ENCODE results near the gene PTTG2. TPM values are rescaled to one million over a fixed set of nuclear protein-coding genes. Genes with fewer than 3 reads are reported as not detected.

PTTG2 gene
- polyA plus RNA-seq, 1 donor (not counting 4 experiments of a cell fraction or from before 2014, with no cell fraction given), result not detected

GRCh38 chr4:37981425-37981824 lies 21.2 kb downstream of the PTTG2 start:
- Histone ChIP-seq H3K9ac (ENCODE audit: control insufficient read depth, extremely low read depth, insufficient read depth, low read length) (no peak overlapping the region), H3K4me3 (ENCODE audit: control insufficient read depth in 2 of 3, extremely low read depth in 1 of 3, insufficient read depth in 2 of 3, low read depth in 1 of 3, low read length in 3 of 3) (no peak overlapping the region), H3K79me2 (ENCODE audit: control insufficient read depth, insufficient read depth, low read length) (peaks cover 31% of the 10 kb centered on the region), H3K27me3 (ENCODE audit: control insufficient read depth, extremely low read depth, insufficient read depth, low read length) (no peaks in the 10 kb centered on the region), H2AFZ (ENCODE audit: control insufficient read depth, low read length) (peak overlapping the region; percentile 16), H3K9me3 (ENCODE audit: control insufficient read depth, low read depth, low read length) (no peaks in the 10 kb centered on the region), H3K36me3 (ENCODE audit: control insufficient read depth in 2 of 2, extremely low read depth in 1 of 2, insufficient read depth in 2 of 2, low read length in 2 of 2) (no peaks in the 10 kb centered on the region), H3K4me2 (ENCODE audit: control insufficient read depth, extremely low read depth, insufficient read depth, low read depth, low read length) (peak overlapping the region; percentile 29), H3K4me1 (ENCODE audit: control insufficient read depth, extremely low read depth, insufficient read depth, low read length) (peaks cover 29% of the 10 kb centered on the region), H4K20me1 (ENCODE audit: control insufficient read depth, extremely low read depth, insufficient read depth, low read length) (no peaks in the 10 kb centered on the region), H3K9me1 (ENCODE audit: control insufficient read depth, extremely low read depth, insufficient read depth, low read length) (no peaks in the 10 kb centered on the region), H3K27ac (ENCODE audit: control insufficient read depth, insufficient read depth, low read length) (no peak overlapping the region)
- no peak for TF ChIP-seq CTCF (optimal IDR thresholded peaks at IDR 0.05 in 1 of 3, IDR thresholded peaks at IDR 0.05 in 1 of 3, conservative IDR thresholded peaks at IDR 0.05 in 1 of 3; ENCODE audit: extremely low read depth in 1 of 3, insufficient read depth in 2 of 3, low read length in 3 of 3)
- TF ChIP-seq EZH2 (IDR thresholded peaks at IDR 0.05; ENCODE audit: low read length), result no peak
- dilution Hi-C loops (cut with MboI; ENCODE audit: extremely low pct_ligation_motif_present, low sequenced_read_pairs), result no loop called here
- no peak for DNase-seq (ENCODE audit: low read depth, low spot score)
- no peak for FAIRE-seq

- Histone ChIP-seq H3K4me1 (ENCODE audit: control insufficient read depth, extremely low read depth, insufficient read depth, low read length) (peaks cover 29% of the 10 kb centered on the region), H3K9ac (ENCODE audit: control insufficient read depth, extremely low read depth, insufficient read depth, low read length) (no peak overlapping the region), H3K27ac (ENCODE audit: control insufficient read depth, insufficient read depth, low read length) (no peak overlapping the region), H3K4me2 (ENCODE audit: control insufficient read depth, extremely low read depth, insufficient read depth, low read depth, low read length) (peak overlapping the region; percentile 43), H4K20me1 (ENCODE audit: control insufficient read depth, extremely low read depth, insufficient read depth, low read length) (no peaks in the 10 kb centered on the region), H3K36me3 (ENCODE audit: control insufficient read depth in 2 of 2, extremely low read depth in 1 of 2, insufficient read depth in 2 of 2, low read length in 2 of 2) (no peaks in the 10 kb centered on the region), H2AFZ (ENCODE audit: control insufficient read depth, low read length) (no peak overlapping the region), H3K9me3 (ENCODE audit: control insufficient read depth, low read depth, low read length) (no peaks in the 10 kb centered on the region), H3K4me3 (ENCODE audit: control insufficient read depth in 2 of 3, extremely low read depth in 1 of 3, insufficient read depth in 2 of 3, low read depth in 1 of 3, low read length in 3 of 3) (no peak overlapping the region), H3K27me3 (ENCODE audit: control insufficient read depth, extremely low read depth, insufficient read depth, low read length) (no peaks in the 10 kb centered on the region), H3K79me2 (ENCODE audit: control insufficient read depth, insufficient read depth, low read length) (peaks cover 33% of the 10 kb centered on the region), H3K9me1 (ENCODE audit: control insufficient read depth, extremely low read depth, insufficient read depth, low read length) (no peaks in the 10 kb centered on the region)
- dilution Hi-C loops (cut with MboI; ENCODE audit: extremely low pct_ligation_motif_present, low sequenced_read_pairs), result no loop called here
- TF ChIP-seq CTCF (optimal IDR thresholded peaks at IDR 0.05 in 1 of 3, IDR thresholded peaks at IDR 0.05 in 1 of 3, conservative IDR thresholded peaks at IDR 0.05 in 1 of 3; ENCODE audit: extremely low read depth in 1 of 3, insufficient read depth in 2 of 3, low read length in 3 of 3) (no peak), EZH2 (IDR thresholded peaks at IDR 0.05; ENCODE audit: low read length) (no peak)
- DNase-seq (ENCODE audit: low read depth, low spot score) (no peak), FAIRE-seq (no peak)
Measured at GRCh38 chr4:37981844-37982720, 21.9 kb downstream of the PTTG2 start.
